MG63 (cell line): ENCODE results near the gene ZNF580. TPM values are rescaled to one million over a fixed set of nuclear protein-coding genes. Genes with fewer than 3 reads are reported as not detected.
A peak's percentile ranks its signal among the peaks of the same experiment; 100 is the strongest.

ENCODE experiments used
- DNase-seq: peaks from one replicate; pipeline ENCODE4 v3.0.0-alpha.2; 2020
- H3K27me3 ChIP-seq: fragments of 250-450 bp; sonication (Bioruptor Pico); 2 replicates; pipeline ENCODE4 v1.5.1; 2020; ENCODE audit warnings: mild to moderate bottlenecking, moderate library complexity
- H3K36me3 ChIP-seq: fragments of 250-450 bp; sonication (Bioruptor Pico); 2 replicates; pipeline ENCODE4 v1.5.1; 2020; ENCODE audit warnings: mild to moderate bottlenecking, moderate library complexity
- H3K4me3 ChIP-seq: fragments of 250-450 bp; sonication (Bioruptor Pico); 2 replicates; pipeline ENCODE4 v1.5.1; 2020; ENCODE audit warnings: mild to moderate bottlenecking, moderate library complexity
- H3K9me3 ChIP-seq: fragments of 250-450 bp; sonication (Bioruptor Pico); 2 replicates; pipeline ENCODE4 v1.5.1; 2020; ENCODE audit warnings: mild to moderate bottlenecking, moderate library complexity
- total RNA-seq: library from RNA; depleted of rRNA; stranded (reverse); fragments of >200 nt; shearing (Covaris generic); gene quantifications from 2 replicates; pipeline ENCODE4 v1.2.3, GENCODE V29; 2014; ENCODE audit warnings: low replicate concordance

ZNF580 gene
- total RNA-seq, 1 experiment from 2014 or later = 7.5 TPM

GRCh38 chr19:55660404-55660803 is 19.6 kb downstream of the ZNF580 start:
- Histone ChIP-seq H3K36me3 (peaks cover 88% of the 10 kb centered on the region), H3K4me3 (no peak overlapping the region), H3K9me3 (no peaks in the 10 kb centered on the region), H3K27me3 (no peaks in the 10 kb centered on the region)
- no peak for DNase-seq

DNA sequence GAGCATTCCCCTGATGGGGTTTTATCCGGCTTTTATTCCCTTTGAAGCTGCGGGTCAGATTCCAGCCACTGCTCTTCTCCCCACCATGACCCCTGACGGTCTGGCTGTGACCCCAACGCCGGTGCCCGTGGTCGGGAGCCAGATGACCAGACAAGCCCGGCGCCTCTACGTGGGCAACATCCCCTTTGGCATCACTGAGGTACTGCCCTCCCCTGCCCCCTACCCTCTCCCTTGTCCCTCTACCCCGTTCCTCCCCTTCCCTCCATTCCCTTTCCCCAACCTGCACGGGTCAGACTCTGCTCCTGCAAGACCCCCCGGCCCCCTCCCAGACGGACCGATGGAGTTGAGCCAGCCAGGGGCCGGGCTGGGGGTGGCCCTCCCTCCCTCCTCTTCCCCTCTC is 20.2 kb downstream of the ZNF580 start:
- Histone ChIP-seq H3K27me3 (no peaks in the 10 kb centered on the region), H3K4me3 (no peak overlapping the region), H3K9me3 (no peaks in the 10 kb centered on the region), H3K36me3 (peaks cover 87% of the 10 kb centered on the region)
- no peak for DNase-seq

- H3K4me3 ChIP-seq = no peak overlapping the region
- H3K9me3 ChIP-seq = no peaks in the 10 kb centered on the region
- no peaks in the 10 kb centered on the region for H3K27me3 ChIP-seq
- no peak for DNase-seq
- H3K36me3 ChIP-seq = peaks cover 87% of the 10 kb centered on the region
Measured at GRCh38 chr19:55661826-55662225, 21.0 kb downstream of the ZNF580 start.

GRCh38 chr19:55663846-55664536 is 23.2 kb downstream of the ZNF580 start:
- no peaks in the 10 kb centered on the region for H3K9me3 ChIP-seq
- H3K4me3 ChIP-seq = no peak overlapping the region
- peaks cover 89% of the 10 kb centered on the region for H3K36me3 ChIP-seq
- no peaks in the 10 kb centered on the region for H3K27me3 ChIP-seq
- DNase-seq = no peak

DNA sequence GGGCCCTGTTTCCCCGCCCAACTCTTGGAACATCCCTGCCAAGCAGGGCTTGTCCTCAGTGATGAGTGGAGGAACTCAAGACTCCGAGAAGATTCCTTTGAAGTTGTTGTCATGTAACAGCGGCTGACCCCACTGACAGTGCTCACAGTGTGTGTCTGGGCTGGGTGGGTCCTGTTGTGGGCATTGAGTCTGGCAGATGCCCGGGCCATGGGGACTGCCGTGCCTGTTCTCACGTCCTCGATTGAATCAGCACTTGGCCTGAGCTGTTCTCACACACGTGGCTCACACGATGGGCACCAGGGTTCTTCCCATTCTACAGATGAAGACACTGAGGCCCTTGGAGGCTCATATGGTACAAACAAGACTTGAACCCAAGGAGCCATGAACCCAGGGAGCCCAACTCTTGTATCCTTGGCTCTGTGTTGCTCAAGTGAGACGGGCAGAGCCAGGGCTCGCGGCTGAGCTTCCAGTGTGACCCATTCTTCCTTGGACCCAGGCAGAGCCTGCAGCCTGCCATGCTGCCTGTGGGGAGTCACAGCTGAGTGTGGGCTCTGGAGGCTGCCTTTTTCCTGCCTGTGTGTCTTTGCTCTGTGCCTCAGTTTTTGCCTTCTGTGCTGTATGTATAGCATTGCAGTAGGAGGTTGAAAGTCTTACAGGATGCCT is 25.7 kb downstream of the ZNF580 start:
- H3K27me3 ChIP-seq = no peaks in the 10 kb centered on the region
- no peak overlapping the region for H3K4me3 ChIP-seq
- DNase-seq = no peak
- H3K9me3 ChIP-seq = no peaks in the 10 kb centered on the region
- H3K36me3 ChIP-seq = peaks cover 85% of the 10 kb centered on the region

GRCh38 chr19:55667006-55667381 is 26.2 kb downstream of the ZNF580 start:
- no peaks in the 10 kb centered on the region for H3K27me3 ChIP-seq
- DNase-seq = no peak
- no peak overlapping the region for H3K4me3 ChIP-seq
- peaks cover 84% of the 10 kb centered on the region for H3K36me3 ChIP-seq
- H3K9me3 ChIP-seq = no peaks in the 10 kb centered on the region

DNA sequence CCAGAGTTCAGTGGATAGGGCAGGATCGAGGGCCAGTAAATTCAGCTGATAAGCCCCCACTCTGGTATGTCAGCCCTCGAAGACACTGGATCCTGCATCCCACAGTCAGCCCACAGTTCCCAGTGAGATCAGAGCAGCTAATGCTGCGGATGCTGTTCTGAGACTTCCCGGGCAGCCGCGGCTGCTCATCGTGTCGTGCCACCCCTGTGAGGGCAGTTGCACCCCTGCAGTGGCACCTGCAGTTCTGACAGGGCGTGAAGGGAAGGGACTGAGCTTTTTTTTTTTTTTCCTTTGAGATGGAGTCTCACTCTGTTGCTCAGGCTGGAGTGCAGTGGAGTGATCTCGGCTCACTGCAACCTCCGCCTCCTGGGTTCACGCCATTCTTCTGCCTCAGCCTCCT is 26.7 kb downstream of the ZNF580 start:
- Histone ChIP-seq H3K9me3 (no peaks in the 10 kb centered on the region), H3K4me3 (no peak overlapping the region), H3K27me3 (no peaks in the 10 kb centered on the region), H3K36me3 (peaks cover 86% of the 10 kb centered on the region)
- DNase-seq = no peak

GRCh38 chr19:55667958-55668357 is 27.2 kb downstream of the ZNF580 start:
- Histone ChIP-seq H3K9me3 (no peaks in the 10 kb centered on the region), H3K27me3 (no peaks in the 10 kb centered on the region), H3K4me3 (no peak overlapping the region), H3K36me3 (peaks cover 86% of the 10 kb centered on the region)
- no peak for DNase-seq

GRCh38 chr19:55668603-55669348 is 28.0 kb downstream of the ZNF580 start:
- H3K36me3 ChIP-seq = peaks cover 86% of the 10 kb centered on the region
- no peak for DNase-seq
- no peak overlapping the region for H3K4me3 ChIP-seq
- H3K27me3 ChIP-seq = no peaks in the 10 kb centered on the region
- H3K9me3 ChIP-seq = no peaks in the 10 kb centered on the region

DNA sequence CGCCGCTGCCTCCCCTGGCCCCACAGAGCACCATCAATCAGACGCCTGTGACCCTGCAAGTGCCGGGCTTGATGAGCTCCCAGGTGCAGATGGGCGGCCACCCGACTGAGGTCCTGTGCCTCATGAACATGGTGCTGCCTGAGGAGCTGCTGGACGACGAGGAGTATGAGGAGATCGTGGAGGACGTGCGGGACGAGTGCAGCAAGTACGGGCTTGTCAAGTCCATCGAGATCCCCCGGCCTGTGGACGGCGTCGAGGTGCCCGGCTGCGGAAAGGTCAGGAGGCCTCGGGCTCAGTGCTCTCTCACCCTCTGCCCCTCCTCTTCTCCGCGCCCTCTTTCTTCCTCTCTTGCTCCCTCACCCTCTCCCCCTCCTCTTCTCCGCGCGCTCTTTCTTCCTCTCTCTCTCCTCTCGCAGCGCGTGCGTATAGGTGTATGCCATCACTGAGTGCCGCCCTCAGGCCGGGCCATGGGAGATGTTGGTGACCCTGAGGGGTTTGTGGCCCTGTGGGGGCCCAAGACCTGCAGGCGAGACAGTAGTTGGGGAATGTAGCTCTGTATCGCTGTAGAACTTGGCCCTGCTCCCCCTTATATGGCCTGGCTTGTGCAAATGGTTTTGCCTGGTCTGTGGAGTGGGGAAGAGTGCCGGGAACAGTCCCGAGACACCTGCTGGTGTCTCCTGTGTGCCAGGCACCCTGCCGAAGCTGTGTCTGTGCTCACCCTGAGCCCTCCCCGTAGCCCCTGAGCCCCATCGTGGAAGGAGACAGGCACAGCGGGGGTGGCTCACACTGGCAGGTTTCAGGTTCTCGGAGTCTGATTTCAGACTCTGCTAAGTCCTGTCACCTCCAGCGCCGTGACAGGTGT is 28.8 kb downstream of the ZNF580 start:
- no peak for DNase-seq
- Histone ChIP-seq H3K9me3 (no peaks in the 10 kb centered on the region), H3K4me3 (no peak overlapping the region), H3K36me3 (peaks cover 82% of the 10 kb centered on the region), H3K27me3 (no peaks in the 10 kb centered on the region)

DNA sequence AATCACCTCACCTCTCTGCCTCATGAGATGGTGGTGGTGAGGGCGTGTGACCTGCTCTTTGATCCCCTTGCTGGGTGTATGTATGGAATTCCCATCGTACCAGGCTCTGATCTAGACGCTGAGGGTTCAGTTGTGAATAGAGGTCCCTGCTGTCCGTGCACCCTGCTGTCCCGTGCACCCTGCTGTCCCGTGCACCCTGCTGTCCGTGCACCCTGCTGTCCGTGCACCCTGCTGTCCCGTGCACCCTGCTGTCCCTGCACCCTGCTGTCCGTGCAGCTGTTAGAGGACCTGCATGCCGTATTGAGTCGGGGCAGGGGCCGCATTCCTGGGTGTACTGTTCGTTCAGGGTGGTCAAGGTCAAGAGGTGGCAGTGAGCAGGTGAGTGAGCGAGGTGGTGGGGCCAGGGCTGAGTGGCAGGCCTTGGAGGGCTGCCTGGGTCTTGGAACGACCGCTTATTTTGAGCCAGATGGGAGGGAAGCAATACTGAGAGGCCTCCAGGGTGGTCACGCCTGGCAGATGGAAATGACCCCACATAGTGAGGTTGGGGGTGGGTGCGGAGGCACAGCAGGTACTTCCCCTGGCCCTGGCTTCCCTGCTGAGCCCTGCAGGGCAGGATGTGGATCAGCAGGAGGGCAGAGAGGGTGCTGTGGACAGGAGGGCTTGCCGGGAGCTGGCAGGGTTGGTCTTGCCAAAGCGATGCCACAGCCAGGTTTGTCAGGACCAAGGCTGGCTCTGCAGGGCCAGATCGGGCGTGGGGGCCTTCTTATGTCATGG is 29.7 kb downstream of the ZNF580 start:
- DNase-seq = peak; percentile 26
- peaks cover 80% of the 10 kb centered on the region for H3K36me3 ChIP-seq
- no peaks in the 10 kb centered on the region for H3K27me3 ChIP-seq

DNA sequence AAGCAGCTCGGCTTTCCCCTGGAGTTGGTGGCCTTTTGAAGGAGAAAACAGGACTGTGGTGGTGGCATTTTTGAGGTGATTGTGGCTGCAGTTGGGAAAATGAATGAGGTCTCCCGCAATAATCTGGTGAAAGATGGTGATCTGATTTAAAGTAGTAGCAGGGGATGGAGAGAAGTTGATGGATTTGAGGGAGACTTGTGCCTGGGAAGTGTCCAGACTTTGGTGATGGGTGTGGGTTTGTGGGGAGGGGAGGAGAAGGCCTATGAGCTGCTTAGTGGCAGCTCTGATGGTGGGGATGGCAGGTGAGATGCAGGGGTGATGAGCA is 30.2 kb downstream of the ZNF580 start:
- Histone ChIP-seq H3K36me3 (peaks cover 75% of the 10 kb centered on the region), H3K27me3 (no peaks in the 10 kb centered on the region), H3K4me3 (no peak overlapping the region), H3K9me3 (no peaks in the 10 kb centered on the region)
- DNase-seq = no peak

More for the DNA sequence above, 29.7 kb downstream of the ZNF580 start:
- H3K9me3 ChIP-seq = no peaks in the 10 kb centered on the region
- no peak overlapping the region for H3K4me3 ChIP-seq

GRCh38 chr19:55672418-55672817 is 31.6 kb downstream of the ZNF580 start:
- H3K36me3 ChIP-seq = peaks cover 71% of the 10 kb centered on the region
- H3K27me3 ChIP-seq = no peaks in the 10 kb centered on the region
- no peaks in the 10 kb centered on the region for H3K9me3 ChIP-seq
- DNase-seq = no peak
- no peak overlapping the region for H3K4me3 ChIP-seq

- no peaks in the 10 kb centered on the region for H3K9me3 ChIP-seq
- H3K36me3 ChIP-seq = peaks cover 72% of the 10 kb centered on the region
- no peak for DNase-seq
- no peaks in the 10 kb centered on the region for H3K27me3 ChIP-seq
- H3K4me3 ChIP-seq = no peak overlapping the region
Measured at GRCh38 chr19:55673465-55673864, 32.7 kb downstream of the ZNF580 start.

DNA sequence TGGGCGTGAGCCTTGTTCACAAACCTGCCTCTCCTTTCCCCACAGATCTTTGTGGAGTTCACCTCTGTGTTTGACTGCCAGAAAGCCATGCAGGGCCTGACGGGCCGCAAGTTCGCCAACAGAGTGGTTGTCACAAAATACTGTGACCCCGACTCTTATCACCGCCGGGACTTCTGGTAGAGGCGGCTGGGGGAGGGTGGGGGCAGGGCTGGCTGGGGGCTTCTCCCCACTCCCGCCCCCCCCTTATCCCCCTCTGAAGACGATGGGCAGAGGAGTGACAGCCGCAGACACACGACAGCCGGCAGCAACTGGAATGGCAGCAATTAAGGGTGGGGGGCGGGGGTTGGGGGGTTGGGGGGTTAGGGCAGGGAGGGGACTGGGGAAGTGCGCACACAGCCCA is 33.1 kb downstream of the ZNF580 start:
- no peak for DNase-seq
- no peaks in the 10 kb centered on the region for H3K27me3 ChIP-seq
- no peaks in the 10 kb centered on the region for H3K9me3 ChIP-seq
- H3K4me3 ChIP-seq = no peak overlapping the region
- peaks cover 72% of the 10 kb centered on the region for H3K36me3 ChIP-seq

- H3K4me3 ChIP-seq = peak overlapping the region; percentile 77
- H3K9me3 ChIP-seq = no peaks in the 10 kb centered on the region
- peaks cover 74% of the 10 kb centered on the region for H3K36me3 ChIP-seq
- no peaks in the 10 kb centered on the region for H3K27me3 ChIP-seq
- DNase-seq = no peak
Measured at GRCh38 chr19:55674459-55674840, 33.6 kb downstream of the ZNF580 start.
